ENCODE data around the gene MAP3K15.

DNA sequence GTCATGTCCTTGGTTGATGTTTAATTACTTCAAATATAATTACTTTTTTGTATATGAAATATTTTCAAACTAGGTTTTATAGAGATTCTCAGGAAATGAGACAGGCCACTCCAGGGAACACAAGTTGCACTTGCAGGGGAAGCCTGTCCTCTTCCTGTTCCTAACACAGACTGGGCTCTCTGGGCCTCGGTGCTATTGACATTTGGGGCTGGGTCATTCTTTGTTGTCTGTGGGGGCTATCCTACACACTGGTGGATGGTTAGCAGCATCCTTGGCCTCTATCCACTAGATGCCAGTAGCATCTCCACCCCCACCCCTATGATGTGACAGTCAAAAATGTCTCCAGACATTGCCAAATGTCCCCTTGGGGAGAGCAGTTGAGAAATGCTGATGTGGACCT is 49.3 kb upstream of the MAP3K15 start:
- TF ChIP-seq POLR2AphosphoS5 (IDR thresholded peaks at IDR 0.05; ENCODE audit: low read depth) (no peak), SPI1 (IDR thresholded peaks at IDR 0.05; ENCODE audit: borderline replicate concordance, low read depth) (no peak), GABPA (IDR thresholded peaks at IDR 0.05; ENCODE audit: low read depth) (no peak)
- TF ChIP-seq, protein P1, sequence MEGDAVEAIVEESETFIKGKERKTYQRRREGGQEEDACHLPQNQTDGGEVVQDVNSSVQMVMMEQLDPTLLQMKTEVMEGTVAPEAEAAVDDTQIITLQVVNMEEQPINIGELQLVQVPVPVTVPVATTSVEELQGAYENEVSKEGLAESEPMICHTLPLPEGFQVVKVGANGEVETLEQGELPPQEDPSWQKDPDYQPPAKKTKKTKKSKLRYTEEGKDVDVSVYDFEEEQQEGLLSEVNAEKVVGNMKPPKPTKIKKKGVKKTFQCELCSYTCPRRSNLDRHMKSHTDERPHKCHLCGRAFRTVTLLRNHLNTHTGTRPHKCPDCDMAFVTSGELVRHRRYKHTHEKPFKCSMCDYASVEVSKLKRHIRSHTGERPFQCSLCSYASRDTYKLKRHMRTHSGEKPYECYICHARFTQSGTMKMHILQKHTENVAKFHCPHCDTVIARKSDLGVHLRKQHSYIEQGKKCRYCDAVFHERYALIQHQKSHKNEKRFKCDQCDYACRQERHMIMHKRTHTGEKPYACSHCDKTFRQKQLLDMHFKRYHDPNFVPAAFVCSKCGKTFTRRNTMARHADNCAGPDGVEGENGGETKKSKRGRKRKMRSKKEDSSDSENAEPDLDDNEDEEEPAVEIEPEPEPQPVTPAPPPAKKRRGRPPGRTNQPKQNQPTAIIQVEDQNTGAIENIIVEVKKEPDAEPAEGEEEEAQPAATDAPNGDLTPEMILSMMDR (IDR thresholded peaks at IDR 0.05; ENCODE audit: insufficient read depth, low read length) = no peak
- TF ChIP-seq, protein P2, sequence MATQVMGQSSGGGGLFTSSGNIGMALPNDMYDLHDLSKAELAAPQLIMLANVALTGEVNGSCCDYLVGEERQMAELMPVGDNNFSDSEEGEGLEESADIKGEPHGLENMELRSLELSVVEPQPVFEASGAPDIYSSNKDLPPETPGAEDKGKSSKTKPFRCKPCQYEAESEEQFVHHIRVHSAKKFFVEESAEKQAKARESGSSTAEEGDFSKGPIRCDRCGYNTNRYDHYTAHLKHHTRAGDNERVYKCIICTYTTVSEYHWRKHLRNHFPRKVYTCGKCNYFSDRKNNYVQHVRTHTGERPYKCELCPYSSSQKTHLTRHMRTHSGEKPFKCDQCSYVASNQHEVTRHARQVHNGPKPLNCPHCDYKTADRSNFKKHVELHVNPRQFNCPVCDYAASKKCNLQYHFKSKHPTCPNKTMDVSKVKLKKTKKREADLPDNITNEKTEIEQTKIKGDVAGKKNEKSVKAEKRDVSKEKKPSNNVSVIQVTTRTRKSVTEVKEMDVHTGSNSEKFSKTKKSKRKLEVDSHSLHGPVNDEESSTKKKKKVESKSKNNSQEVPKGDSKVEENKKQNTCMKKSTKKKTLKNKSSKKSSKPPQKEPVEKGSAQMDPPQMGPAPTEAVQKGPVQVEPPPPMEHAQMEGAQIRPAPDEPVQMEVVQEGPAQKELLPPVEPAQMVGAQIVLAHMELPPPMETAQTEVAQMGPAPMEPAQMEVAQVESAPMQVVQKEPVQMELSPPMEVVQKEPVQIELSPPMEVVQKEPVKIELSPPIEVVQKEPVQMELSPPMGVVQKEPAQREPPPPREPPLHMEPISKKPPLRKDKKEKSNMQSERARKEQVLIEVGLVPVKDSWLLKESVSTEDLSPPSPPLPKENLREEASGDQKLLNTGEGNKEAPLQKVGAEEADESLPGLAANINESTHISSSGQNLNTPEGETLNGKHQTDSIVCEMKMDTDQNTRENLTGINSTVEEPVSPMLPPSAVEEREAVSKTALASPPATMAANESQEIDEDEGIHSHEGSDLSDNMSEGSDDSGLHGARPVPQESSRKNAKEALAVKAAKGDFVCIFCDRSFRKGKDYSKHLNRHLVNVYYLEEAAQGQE (IDR thresholded peaks at IDR 0.05; ENCODE audit: insufficient replicate concordance, low read depth) = no peak
